Aorta (tissue), 5 donors: ENCODE measurements around the gene LAPTM5. TPM values are rescaled to one million over a fixed set of nuclear protein-coding genes. Genes with fewer than 3 reads are reported as not detected.

Source experiments
- ATAC-seq: fragments of 200-7000 bp; cut with Tn5 transposase; one replicate; pipeline ENCODE4 v1.9.1; 2022; ENCODE audit warnings: moderate library complexity; ENCODE audit not compliant: low FRiP score
- DNase-seq, 2 donors: peaks; one replicate each; pipeline ENCODE4 v3.0.0-alpha.2; 2020
- H3K27ac ChIP-seq, 2 donors: one replicate each; pipeline ENCODE4 v1.5.1; 2013; ENCODE audit warnings: low read length in 2 of 2, mild to moderate bottlenecking in 2 of 2, moderate library complexity in 2 of 2, control low read depth in 1 of 2, inconsistent platforms in 1 of 2, low read depth in 1 of 2
- H3K27me3 ChIP-seq, 2 donors: one replicate each; pipeline ENCODE4 v1.6.1; 2013; ENCODE audit warnings: control low read depth in 1 of 2, low read length in 1 of 2, mild to moderate bottlenecking in 1 of 2, moderate library complexity in 1 of 2; ENCODE audit not compliant: insufficient read depth in 2 of 2, control insufficient read depth in 1 of 2
- H3K36me3 ChIP-seq, 2 donors: one replicate each; pipeline ENCODE4 v1.6.1; 2013; ENCODE audit warnings: control low read depth in 1 of 2, low read length in 1 of 2, mild to moderate bottlenecking in 1 of 2; ENCODE audit not compliant: insufficient read depth in 2 of 2, control insufficient read depth in 1 of 2
- H3K4me1 ChIP-seq, 2 donors: one replicate each; pipeline ENCODE4 v1.6.1; 2013; ENCODE audit warnings: low read length in 2 of 2, control low read depth in 1 of 2, mild to moderate bottlenecking in 1 of 2, moderate library complexity in 1 of 2; ENCODE audit not compliant: insufficient read depth in 2 of 2, control insufficient read depth in 1 of 2
- H3K4me3 ChIP-seq, 2 donors: one replicate each; pipeline ENCODE4 v1.5.1; 2013; ENCODE audit warnings: low read length in 2 of 2, control low read depth in 1 of 2, mild to moderate bottlenecking in 1 of 2
- H3K9me3 ChIP-seq: one replicate; pipeline ENCODE4 v1.6.1; 2013; ENCODE audit warnings: mild to moderate bottlenecking, low read length; ENCODE audit not compliant: control insufficient read depth
- WGBS, 2 donors: extraction: QIAGEN DNeasy Blood & Tissue Kit; methylation state at CpG; one replicate each; pipeline ENCODE4 v1.1.7; 2013; 5-methylcytosine and 5-hydroxymethylcytosine counted together
- intact Hi-C, 2 donors: fragments of 100-400 bp; cut with DNase I; formaldehyde crosslinking; loops; one replicate each; pipeline versions ENCODE4 v1.14.2 to v1.15.0; 2022
- polyA plus RNA-seq, 2 donors: library from polyadenylated mRNA; stranded (reverse); fragments of 200-250 nt; gene quantifications; one replicate each; pipeline ENCODE4 v1.2.3, GENCODE V29; 2013
- total RNA-seq, 2 donors: library from RNA; stranded (reverse); fragmentation: NEBNext Ultra II Directional; extraction: Animal tissue kit (Norgen Biotek cat#: 25700); gene quantifications; one replicate each; pipeline ENCODE4 v1.2.1, GENCODE V29; 2021
- donor health status: healthy with polysubstance abuse.
- donor health status: Bipolar disorder and iron deficiency.
- donor health status: DM: no; HTN: no; CAD: no.
- donor health status: DM: no; HTN: no; CAD: no.
- donor health status: DM: yes; HTN: yes; CAD: no.

LAPTM5 gene
- total and polyA plus RNA-seq, 4 donors = 18.0 to 122 (median 115) TPM

DNA sequence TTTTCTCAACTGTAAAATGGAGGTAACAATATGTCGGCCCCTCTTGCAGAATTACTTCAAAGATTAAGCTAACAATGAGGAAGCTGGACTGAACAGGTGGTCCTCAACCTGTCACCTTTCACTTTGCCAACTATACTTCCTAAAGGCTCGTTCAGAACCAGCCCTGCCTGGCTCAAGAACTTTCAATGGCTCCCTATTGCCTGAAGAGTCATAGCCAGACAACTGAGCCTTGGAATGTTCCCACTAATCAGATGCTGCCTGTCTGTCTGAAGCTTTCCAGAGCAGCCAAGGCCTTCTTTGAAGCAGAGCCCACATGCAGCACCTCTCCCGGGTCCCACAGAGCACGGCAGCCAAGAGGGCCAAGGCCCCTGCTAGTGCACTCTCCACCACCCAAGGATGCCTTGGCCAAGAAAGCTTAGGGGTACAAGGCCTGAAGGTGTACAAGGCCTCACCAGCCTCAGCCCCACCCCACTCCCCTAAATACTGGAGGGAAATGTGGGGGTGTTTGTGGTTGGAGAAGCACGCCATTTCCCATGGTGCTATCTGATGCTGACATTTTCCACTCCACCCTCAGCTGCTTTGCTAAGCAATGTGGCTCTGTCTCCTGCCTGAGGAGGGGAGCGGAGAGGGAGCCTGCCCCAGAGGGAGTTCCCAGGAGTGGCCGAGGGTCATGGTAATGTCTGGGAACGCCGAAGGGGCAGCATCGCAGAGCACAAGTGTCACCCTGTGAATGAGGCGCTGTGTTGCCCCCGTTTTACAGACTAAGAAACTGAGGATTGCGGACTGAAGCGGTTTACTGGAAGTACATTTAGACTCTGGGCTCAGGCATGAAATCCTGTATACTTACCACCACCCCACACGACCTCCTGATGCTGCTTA is 8.2 kb upstream of the LAPTM5 start:
- Histone ChIP-seq H3K36me3 (no peaks in the 10 kb centered on the region), H3K9me3 (no peaks in the 10 kb centered on the region), H3K4me1 (no peaks in the 10 kb centered on the region), H3K27me3 (no peaks in the 10 kb centered on the region), H3K4me3 (no peak overlapping the region), H3K27ac (no peak overlapping the region)
- intact Hi-C loops = no loop called here
- 92% methylated on average over 15 of the region's 15 CpGs for WGBS, 2 donors
- DNase-seq = no peak
- ATAC-seq = no peak

DNA sequence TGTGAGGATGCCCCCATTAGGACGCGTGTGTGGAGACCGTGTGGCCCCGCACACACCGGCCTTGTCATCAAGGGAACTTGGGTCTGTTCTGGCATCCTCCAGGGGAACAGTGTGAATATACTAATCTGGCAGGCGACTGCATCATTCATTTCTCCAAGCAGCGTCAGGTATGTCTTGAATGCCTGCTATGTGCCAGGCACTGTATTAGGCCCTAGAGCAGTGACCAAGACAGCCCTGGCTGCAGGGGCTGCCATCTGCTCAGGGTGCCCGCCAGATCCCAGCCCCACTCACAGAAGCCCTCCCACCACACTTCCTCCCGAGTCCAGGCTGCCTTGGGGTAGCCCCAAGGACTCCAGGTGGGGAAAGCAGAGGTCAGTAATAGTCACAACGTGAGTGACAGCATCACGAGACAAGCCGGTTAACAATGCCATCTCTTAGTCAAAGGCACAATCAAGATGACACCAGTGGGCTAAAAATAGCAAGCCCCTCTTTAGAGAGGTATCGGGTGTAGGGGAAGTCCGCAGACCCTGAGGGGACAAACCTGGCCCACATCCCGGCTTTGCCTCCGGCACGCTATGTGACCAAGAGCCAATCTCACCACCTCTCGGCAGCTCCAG is 7.5 kb upstream of the LAPTM5 start:
- intact Hi-C loops = no loop called here
- Histone ChIP-seq H3K4me3 (no peak overlapping the region), H3K27me3 (no peaks in the 10 kb centered on the region), H3K27ac (no peak overlapping the region), H3K36me3 (no peaks in the 10 kb centered on the region), H3K4me1 (no peaks in the 10 kb centered on the region), H3K9me3 (no peaks in the 10 kb centered on the region)
- ATAC-seq = no peak
- no peak for DNase-seq
- 93 to 94% methylated on average over 18 of the region's 18 CpGs for WGBS, 2 donors

DNA sequence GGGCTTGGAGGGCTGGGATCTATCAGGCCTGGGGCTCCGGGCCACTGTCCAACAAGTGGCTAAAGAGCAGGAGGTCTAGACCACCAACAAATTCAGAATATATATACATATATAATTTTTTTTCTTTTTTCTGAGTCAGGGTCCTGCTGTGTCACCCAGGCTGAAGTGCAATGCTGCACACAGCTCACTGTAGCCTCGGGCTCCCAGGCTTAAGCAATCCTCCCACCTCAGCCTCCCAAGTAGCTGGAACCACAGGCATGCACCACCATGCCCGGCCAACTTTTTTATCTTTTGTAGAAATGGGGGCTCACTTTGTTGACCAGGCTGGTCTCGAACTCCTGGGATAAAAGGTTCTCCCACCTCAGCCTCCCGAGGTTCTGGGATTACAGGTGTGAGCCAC is 6.8 kb upstream of the LAPTM5 start:
- no peak for DNase-seq
- no peaks in the 10 kb centered on the region for H3K27me3 ChIP-seq
- 96 to 98% methylated on average over 5 of the region's 5 CpGs for WGBS, 2 donors
- ATAC-seq = no peak
- H3K4me3 ChIP-seq = no peak overlapping the region
- no peaks in the 10 kb centered on the region for H3K36me3 ChIP-seq
- no peak overlapping the region for H3K27ac ChIP-seq
- no peaks in the 10 kb centered on the region for H3K9me3 ChIP-seq
- intact Hi-C loops = no loop called here
- H3K4me1 ChIP-seq = no peaks in the 10 kb centered on the region

DNA sequence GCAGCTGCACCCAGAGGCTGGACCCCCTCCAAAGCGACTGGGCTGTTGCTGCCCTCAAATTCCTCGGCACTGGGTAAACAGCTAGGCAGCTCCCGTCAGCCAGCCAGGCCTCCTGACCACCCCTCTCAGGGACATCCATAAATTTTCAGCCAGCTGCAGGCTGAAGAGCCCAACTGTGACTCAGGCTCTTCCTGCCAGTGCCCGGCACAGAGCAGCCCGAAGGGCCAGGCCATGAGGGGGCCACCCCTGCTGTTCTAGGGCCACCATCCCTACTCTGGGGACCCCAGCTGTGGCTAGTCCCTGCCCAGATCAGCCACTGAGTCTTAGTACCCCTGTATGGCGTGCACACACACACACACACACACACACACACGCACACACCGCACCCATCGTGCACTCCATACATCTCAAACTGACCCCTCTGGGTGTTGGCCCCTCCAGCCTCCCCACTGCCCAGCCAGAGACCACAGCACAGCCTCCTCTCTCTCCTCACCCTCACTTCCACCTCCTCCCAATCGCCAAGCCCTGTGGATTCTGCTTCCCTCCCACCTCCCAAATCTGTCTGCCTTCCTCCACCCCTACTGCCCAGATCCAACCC is 6.2 kb upstream of the LAPTM5 start:
- peak overlapping the region in 1 of 2 donors; percentile 18 for H3K27ac ChIP-seq
- peak; percentile 80 to 86 for DNase-seq
- ATAC-seq = peak; percentile 72

DNA sequence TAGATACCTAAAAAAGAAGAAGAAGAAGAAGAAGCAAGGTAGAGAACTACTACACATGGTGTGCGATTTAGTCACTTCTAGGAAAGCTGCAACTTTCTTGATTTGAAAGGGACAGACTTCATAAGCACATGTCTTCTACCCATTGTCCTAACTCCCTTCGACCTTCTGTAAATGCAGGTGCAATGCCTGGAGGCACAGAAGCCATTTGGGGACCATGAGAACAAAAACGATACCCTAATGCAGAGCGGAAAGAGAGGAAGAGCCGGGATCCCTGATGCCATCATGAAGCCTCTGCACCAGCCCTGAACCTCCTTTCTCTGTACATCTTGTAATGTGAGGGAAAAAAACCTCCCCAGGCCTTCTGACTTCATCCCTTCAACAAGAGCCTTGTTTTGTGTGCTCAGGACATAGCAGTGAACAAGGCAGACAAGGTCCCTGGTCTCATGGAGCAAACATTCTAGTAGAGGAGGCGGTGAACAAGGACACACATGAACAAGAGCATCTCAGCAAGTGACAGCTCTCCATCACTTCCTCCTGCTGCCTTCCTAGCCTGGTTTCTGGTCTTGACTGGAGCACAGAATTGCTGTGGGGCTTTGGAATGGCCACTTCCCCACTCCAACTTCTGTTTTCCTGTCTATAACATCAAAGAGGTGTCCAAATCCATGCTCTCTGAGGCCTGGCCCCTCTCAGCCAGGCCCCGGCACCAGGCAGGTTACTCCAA is 5.5 kb upstream of the LAPTM5 start:
- Histone ChIP-seq H3K4me1 (no peaks in the 10 kb centered on the region), H3K27ac (peak overlapping the region in 1 of 2 donors; percentile 7), H3K36me3 (no peaks in the 10 kb centered on the region), H3K4me3 (no peak overlapping the region), H3K9me3 (no peaks in the 10 kb centered on the region), H3K27me3 (no peaks in the 10 kb centered on the region)
- ATAC-seq (no peak), DNase-seq (no peak)
- 68 to 84% methylated on average over 7 of the region's 7 CpGs for WGBS, 2 donors
- intact Hi-C loops = no loop called here

More for the DNA sequence above, 6.2 kb upstream of the LAPTM5 start:
- intact Hi-C loops = no loop called here
- 43 to 48% methylated on average over 10 of the region's 10 CpGs for WGBS, 2 donors
- Histone ChIP-seq H3K9me3 (no peaks in the 10 kb centered on the region), H3K4me3 (no peak overlapping the region), H3K4me1 (no peaks in the 10 kb centered on the region), H3K27me3 (no peaks in the 10 kb centered on the region), H3K36me3 (no peaks in the 10 kb centered on the region)

DNA sequence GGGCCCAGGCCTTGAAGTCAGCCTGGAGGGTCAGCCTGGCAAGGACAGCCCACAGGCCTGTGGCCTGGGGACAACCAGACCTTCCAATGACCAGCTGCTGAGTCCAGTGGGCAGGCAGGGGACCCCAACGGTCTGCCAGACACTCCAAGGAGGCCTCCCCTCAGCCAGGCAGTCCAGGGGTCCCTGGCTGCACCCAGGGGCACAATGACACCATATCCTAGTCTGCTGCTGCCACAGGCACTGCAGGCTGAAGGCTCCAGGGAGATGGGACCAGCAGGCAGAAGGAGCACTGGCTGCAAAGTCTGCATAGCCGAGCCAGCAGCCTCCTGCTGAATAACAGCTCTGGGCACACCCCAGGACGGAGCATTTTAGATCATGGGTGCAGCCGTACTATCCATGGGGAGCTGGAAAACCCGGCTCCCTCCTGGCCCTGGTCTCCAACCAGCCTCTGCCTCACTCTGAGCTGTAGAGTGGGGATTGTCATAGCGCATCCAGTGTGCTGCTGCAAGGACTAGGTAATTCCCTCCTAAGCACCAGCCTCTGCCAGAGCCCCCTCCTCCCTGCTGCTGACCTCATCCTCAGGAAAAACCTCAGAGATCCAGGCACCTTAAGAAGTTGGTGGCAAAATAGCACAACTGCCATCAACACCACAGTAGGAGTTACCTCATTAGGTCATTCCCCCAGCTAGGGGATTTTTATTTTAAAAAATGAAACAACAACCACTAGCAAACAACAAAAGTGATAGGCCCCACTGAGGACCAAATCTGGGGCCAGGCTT is 4.8 kb upstream of the LAPTM5 start:
- H3K4me1 ChIP-seq = no peaks in the 10 kb centered on the region
- H3K36me3 ChIP-seq = no peaks in the 10 kb centered on the region
- H3K27me3 ChIP-seq = no peaks in the 10 kb centered on the region
- no peak overlapping the region for H3K27ac ChIP-seq
- intact Hi-C loops = no loop called here
- ATAC-seq (no peak), DNase-seq (no peak)
- H3K9me3 ChIP-seq = no peaks in the 10 kb centered on the region
- no peak overlapping the region for H3K4me3 ChIP-seq
- WGBS, 2 donors = 55 to 62% methylated on average over 6 of the region's 6 CpGs

DNA sequence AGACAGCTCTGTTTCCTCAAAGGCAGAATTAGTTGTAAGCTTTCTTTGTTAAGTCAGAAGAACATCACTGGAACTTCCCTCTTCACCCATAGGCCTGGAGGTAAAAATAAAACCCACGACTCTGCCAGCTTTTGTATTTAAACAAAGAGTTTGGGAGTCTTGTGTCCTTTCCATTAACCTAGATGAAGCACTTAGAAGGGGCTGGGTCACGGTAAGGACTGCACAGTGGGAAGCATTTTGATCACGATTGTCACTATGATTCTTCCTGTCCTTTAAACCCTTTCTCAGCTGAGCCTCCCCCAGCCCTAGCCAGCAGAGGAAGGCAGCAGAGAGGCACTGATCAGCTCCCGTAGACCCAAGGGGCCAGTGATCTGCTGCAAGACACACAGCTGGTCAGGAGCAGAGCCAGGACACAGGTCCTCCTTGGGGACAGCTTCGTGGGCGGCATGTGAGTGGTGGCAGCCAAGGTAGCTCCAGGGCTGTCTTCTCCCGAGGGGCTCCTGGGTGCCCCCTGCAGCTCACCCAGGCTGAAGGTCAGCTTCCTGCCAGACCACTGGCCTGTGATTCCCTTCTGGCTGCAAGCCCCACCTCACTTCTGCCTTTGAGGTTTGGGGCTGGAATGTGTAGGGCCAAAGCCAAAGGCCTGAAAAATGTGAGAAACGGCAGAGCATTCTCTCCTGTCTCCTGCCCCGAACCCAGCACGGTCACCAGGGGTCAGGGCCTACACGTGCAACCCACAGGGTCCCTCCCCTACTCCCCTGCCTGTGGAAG is 4.0 kb upstream of the LAPTM5 start:
- ATAC-seq (no peak), DNase-seq (peak in 1 of 2 donors; percentile 72)
- no peaks in the 10 kb centered on the region for H3K36me3 ChIP-seq
- no peaks in the 10 kb centered on the region for H3K27me3 ChIP-seq
- H3K27ac ChIP-seq = no peak overlapping the region
- H3K4me3 ChIP-seq = no peak overlapping the region
- 58 to 60% methylated on average over 11 of the region's 11 CpGs for WGBS, 2 donors
- H3K9me3 ChIP-seq = no peaks in the 10 kb centered on the region
- no peaks in the 10 kb centered on the region for H3K4me1 ChIP-seq
- intact Hi-C loops = no loop called here
